Posterior vena cava (tissue), 2 donors: ENCODE measurements around the gene SHISA9. TPM values are rescaled to one million over a fixed set of nuclear protein-coding genes. Genes with fewer than 3 reads are reported as not detected.

ENCODE experiments used
- DNase-seq: peaks from one replicate; pipeline ENCODE4 v3.0.0-alpha.2; 2020; ENCODE audit warnings: low spot score
- intact Hi-C, 2 donors: fragments of 100-400 bp; cut with DNase I; formaldehyde crosslinking; loops; one replicate each; pipeline versions ENCODE4 v1.14.1 to v1.14.2; 2022 to 2023
- total RNA-seq, 2 donors: library from RNA; stranded (reverse); fragmentation: NEBNext Ultra II Directional; extraction: Animal tissue kit (Norgen Biotek cat#: 25700); gene quantifications; one replicate each; pipeline ENCODE4 v1.2.1, GENCODE V29; 2021
- donor health status: DM: yes; HTN: yes; CAD: no.
- donor health status: DM: yes; HTN: yes; CAD: no.

SHISA9 gene
- total RNA-seq, 2 donors from 2014 or later: 0.14 TPM; not detected in 1

DNA sequence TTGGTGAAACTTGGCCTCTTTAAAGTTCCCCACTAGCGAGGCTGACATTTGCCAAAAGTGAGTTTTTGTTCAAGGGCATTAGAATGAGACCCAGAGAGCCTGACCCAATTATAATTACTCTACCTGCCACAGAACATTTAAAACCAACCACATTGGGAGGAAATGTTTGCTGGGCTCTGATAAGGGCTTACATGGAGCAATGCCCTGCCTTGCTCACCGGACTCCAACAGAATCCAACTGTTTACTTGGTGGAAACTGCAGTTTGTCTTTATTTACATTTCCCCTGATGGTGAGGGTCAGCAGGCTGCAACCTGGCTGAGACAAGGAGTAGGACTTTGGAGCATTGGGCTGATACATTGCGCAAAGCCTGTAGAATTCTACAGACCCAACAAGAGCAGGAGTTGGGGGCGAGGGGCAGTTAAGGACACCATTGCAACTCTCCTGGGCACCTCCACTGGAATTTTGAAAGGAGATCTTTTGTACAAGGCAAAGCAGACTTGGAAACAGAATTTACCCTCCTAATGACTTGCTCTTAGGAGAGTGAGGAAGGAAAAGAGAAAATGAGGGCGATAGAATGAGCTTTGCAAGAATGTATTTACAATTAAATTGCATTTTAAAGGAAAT is 368.6 kb downstream of the SHISA9 start:
- intact Hi-C loops: no loop called here

DNA sequence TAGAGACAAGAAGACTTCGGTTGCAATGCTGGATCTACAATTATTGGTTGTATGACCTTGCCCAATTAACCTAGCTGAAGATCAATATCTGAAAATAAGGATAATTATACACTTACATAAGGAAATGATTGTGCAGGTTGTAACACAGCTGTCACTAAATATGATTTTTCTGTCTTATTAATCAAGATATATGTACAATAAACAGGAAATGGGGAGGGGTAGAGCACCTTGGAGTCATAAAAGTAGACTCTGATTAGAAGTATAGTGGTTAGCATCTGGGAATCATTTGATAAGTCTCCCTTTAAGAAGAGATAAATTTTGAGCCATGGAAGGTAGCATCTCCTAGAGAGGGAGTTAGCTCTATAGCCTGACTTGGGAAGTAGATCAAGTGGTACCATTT is 369.2 kb downstream of the SHISA9 start:
- DNase-seq: no peak
- intact Hi-C loops: no loop called here

More for the DNA sequence above, 368.6 kb downstream of the SHISA9 start:
- no peak for DNase-seq

DNA sequence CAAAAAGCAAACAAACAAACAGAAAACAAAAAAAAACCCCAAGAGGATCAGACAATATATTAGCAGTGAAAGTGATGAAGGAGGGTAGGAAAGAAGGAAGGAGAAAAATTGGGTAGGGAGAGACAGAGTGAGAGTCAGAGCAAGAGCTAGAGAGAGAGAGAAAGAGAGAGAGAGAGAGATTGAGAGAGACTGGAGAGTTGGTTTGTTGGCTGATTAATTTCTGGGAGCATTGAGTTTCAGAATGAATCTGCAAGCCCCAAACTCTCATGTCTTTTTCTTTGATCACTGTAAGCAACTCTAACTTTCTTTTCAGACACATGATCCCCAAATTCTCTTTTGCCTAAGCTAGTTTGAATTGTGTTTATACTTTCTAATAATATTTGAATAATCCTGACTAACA is 388.1 kb downstream of the SHISA9 start:
- intact Hi-C loops: no loop called here
- no peak for DNase-seq

Other genes starting within 250 kb of the SHISA9 start
- gene CPPED1, start 97.7 kb upstream of the SHISA9 start, total RNA-seq: 10 to 100 TPM; 14.9 to 25.6 TPM